GM18951 (cell line): ENCODE results near the gene FXYD1.

ENCODE experiments used
- POLR2A ChIP-seq: IDR thresholded peaks from 4 replicates; pipeline ENCODE4 v1.6.1; 2011; ENCODE audit warnings: mild to moderate bottlenecking; ENCODE audit not compliant: insufficient read length, insufficient read depth; ENCODE audit errors: extremely low read depth
- in situ Hi-C: fragments of 300-500 bp; cut with MboI; formaldehyde crosslinking; loops from one replicate; pipeline ENCODE4 v1.12.0; 2022; ENCODE audit warnings: low sequenced_read_pairs, mixed read lengths, inconsistent platforms; ENCODE audit not compliant: unreplicated experiment

The FXYD1 gene

GRCh38 chr19:35160629-35161433 lies 22.2 kb downstream of the FXYD1 start:
- in situ Hi-C loops = no loop called here
- TF ChIP-seq POLR2A = no peak

GRCh38 chr19:35161434-35161743 lies 22.8 kb downstream of the FXYD1 start:
- in situ Hi-C loops = no loop called here
- no peak for TF ChIP-seq POLR2A

GRCh38 chr19:35162471-35163326 lies 24.1 kb downstream of the FXYD1 start:
- in situ Hi-C loops = no loop called here

GRCh38 chr19:35164418-35164817 lies 25.8 kb downstream of the FXYD1 start:
- no peak for TF ChIP-seq POLR2A
- in situ Hi-C loops = no loop called here

More at GRCh38 chr19:35162471-35163326, 24.1 kb downstream of the FXYD1 start:
- no peak for TF ChIP-seq POLR2A

- no peak for TF ChIP-seq POLR2A
- in situ Hi-C loops = no loop called here
Observed at GRCh38 chr19:35165200-35166058, 26.8 kb downstream of the FXYD1 start.

- TF ChIP-seq POLR2A = no peak
- in situ Hi-C loops = no loop called here
Observed at GRCh38 chr19:35166100-35167063, 27.8 kb downstream of the FXYD1 start.

GRCh38 chr19:35167251-35168119 lies 28.9 kb downstream of the FXYD1 start:
- in situ Hi-C loops = no loop called here
- no peak for TF ChIP-seq POLR2A

GRCh38 chr19:35168196-35168595 lies 29.6 kb downstream of the FXYD1 start:
- TF ChIP-seq POLR2A = no peak
- in situ Hi-C loops = no loop called here

- no peak for TF ChIP-seq POLR2A
- in situ Hi-C loops = no loop called here
Observed at GRCh38 chr19:35169221-35169995, 30.8 kb downstream of the FXYD1 start.

GRCh38 chr19:35170359-35171061 lies 31.9 kb downstream of the FXYD1 start:
- no peak for TF ChIP-seq POLR2A
- in situ Hi-C loops = no loop called here
